GM12864 (cell line): ENCODE data around the gene RABL6.
"Not testable (repeated sequence)": the region's sequence is repeated elsewhere in the genome, so short reads cannot be mapped to it uniquely, and the experiment has no call there.

Experiments
- DNase-seq: peaks from one replicate; pipeline ENCODE4 v3.0.0-alpha.2; 2011; ENCODE audit warnings: low read depth
- H3K4me3 ChIP-seq: 2 replicates; pipeline ENCODE4 v1.5.1; 2011; ENCODE audit warnings: mild to moderate bottlenecking, low read depth, low read length, control low read depth
- TF ChIP-seq, protein P1 (sequence below): IDR thresholded peaks from 2 replicates; pipeline ENCODE4 v1.5.1; 2011; ENCODE audit warnings: low read depth, mild to moderate bottlenecking, moderate library complexity, low read length, control low read depth, inconsistent platforms; ENCODE audit errors: missing control alignments

Gene RABL6

DNA sequence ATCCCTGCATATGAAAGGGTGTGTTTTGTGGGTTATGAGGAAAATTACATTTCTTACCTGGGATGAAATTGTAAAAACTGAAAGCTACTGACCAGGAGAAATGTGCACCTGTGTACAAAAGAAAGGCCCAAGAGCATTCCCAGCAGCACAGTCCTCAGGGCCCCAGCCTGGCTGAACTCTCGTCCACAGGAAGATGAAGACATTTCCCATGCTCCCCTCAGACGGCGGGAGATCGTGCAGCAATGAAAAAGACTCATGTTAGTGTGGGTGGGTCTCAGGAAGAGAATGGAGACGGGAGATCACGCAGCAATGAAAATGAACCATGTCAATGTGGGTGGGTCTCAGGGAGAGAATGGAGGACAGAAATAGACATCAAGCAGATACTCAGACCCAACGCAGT is 30.8 kb upstream of the RABL6 start:
- DNase-seq = no peak
- H3K4me3 ChIP-seq = no peak overlapping the region
- TF ChIP-seq, protein P1, sequence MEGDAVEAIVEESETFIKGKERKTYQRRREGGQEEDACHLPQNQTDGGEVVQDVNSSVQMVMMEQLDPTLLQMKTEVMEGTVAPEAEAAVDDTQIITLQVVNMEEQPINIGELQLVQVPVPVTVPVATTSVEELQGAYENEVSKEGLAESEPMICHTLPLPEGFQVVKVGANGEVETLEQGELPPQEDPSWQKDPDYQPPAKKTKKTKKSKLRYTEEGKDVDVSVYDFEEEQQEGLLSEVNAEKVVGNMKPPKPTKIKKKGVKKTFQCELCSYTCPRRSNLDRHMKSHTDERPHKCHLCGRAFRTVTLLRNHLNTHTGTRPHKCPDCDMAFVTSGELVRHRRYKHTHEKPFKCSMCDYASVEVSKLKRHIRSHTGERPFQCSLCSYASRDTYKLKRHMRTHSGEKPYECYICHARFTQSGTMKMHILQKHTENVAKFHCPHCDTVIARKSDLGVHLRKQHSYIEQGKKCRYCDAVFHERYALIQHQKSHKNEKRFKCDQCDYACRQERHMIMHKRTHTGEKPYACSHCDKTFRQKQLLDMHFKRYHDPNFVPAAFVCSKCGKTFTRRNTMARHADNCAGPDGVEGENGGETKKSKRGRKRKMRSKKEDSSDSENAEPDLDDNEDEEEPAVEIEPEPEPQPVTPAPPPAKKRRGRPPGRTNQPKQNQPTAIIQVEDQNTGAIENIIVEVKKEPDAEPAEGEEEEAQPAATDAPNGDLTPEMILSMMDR = no peak

DNA sequence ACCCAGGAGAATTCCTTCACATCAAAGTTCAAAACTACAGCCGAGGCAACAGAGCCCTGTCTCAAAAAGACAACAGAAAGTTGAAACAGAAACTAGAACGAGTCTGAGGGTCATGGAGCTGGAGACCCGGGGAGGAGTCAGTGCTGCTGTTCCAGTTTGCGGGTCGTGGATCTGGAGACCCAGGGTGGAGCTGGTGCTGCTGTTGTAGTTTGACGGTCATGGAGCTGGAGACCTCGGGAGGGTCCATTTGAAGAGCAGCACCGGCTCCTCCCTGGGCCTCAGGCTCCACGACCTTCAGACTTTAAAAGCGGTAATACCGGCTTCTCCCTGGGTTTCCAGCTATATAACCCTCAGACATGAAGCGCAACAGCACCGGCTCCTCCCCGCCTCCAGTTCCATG is 30.4 kb upstream of the RABL6 start:
- TF ChIP-seq, protein P1 = no peak
- no peak overlapping the region for H3K4me3 ChIP-seq
- DNase-seq = no peak

DNA sequence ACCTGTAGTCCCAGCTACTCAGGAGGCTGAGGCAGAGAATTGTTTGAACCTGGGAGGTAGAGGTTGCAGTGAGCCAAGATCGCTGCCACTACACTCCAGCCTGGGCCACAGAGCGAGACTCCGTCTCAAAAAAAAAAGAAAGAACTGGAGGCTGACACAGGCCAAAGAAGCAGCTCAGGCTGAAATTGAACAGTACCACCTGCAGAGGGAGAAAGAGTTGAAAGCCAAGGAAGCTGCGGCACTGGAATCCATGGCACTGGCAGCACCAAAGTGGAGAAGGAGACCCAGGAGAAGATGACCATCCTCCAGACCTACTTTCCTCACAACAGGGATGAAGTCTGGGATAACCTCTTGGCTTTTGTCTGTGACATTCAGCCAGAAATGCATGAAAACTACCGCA is 27.9 kb upstream of the RABL6 start:
- no peak overlapping the region for H3K4me3 ChIP-seq
- DNase-seq = no peak
- TF ChIP-seq, protein P1 = no peak

DNA sequence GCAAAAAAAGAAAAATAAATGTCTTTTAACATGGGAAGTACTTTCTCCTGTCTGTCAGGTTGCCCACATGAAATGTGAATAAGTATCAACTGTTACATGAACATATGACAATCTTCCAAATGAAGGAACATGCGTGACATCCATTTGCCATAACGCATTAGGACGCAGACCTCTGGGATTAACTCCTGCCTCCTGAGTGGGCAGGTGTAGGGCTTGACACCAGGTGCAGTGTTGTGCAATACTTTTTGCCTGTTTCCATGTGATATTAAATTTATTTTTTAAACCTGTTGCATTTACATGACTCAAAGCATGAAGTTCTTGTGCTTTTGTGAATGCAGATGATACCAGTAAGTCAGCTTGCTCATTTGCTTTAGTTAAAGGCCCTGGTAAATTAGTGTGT is 25.3 kb upstream of the RABL6 start:
- TF ChIP-seq, protein P1 = no peak
- H3K4me3 ChIP-seq = no peak overlapping the region
- no peak for DNase-seq

DNA sequence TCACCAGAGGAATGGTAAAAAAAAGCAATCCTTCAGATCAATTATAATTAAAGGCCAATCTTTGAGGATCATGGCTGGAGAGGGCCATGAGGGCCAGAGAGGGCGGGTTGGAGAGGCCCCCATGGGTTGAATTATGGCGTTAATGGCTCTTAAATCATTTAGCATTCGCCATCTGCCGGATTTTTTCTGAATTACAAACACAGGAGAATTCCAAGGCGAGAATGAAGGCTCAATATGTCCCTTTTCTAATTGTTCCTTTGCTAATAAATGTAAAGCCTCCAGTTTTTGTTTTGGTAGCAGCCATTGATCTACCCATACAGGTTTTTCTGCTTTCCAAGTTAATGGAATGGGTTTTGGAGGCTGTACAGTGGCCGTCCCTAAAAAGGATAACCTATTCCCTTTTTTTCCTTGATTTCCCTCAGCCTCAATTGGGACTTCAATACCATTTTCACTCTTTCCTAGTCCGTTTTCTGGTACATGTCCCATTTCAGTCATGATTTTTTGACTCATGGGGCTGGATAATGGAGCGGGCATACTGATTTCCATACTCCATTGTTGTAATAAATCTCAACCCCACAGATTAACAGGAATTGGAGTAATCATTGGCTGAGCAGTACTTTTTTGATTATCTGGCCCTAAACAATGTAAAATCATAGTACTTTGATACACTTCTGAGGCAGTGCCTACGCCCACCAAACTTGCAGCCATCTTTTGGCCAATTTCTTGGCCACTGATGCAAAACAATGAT is 23.3 kb upstream of the RABL6 start:
- TF ChIP-seq, protein P1 = peak; percentile 29
- no peak overlapping the region for H3K4me3 ChIP-seq
- DNase-seq = no peak

DNA sequence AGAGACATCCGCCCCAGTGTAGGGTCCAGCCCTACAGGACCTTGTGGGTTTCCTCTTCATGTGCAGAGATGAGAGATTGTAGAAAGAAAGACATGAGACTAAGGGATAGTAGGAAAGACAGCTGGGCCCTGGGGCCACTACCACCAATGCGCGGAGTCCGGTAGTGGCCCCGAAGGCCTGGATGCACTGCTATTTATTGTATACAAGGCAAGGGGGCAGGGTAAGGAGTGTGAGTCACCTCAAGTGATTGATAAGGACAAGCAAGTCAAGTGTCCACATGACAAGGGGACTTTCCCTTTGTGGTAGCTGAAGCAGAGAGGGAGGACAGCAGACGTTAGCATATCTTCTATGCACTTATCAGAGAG is 22.8 kb upstream of the RABL6 start:
- TF ChIP-seq, protein P1 = no peak
- no peak overlapping the region for H3K4me3 ChIP-seq
- no peak for DNase-seq

DNA sequence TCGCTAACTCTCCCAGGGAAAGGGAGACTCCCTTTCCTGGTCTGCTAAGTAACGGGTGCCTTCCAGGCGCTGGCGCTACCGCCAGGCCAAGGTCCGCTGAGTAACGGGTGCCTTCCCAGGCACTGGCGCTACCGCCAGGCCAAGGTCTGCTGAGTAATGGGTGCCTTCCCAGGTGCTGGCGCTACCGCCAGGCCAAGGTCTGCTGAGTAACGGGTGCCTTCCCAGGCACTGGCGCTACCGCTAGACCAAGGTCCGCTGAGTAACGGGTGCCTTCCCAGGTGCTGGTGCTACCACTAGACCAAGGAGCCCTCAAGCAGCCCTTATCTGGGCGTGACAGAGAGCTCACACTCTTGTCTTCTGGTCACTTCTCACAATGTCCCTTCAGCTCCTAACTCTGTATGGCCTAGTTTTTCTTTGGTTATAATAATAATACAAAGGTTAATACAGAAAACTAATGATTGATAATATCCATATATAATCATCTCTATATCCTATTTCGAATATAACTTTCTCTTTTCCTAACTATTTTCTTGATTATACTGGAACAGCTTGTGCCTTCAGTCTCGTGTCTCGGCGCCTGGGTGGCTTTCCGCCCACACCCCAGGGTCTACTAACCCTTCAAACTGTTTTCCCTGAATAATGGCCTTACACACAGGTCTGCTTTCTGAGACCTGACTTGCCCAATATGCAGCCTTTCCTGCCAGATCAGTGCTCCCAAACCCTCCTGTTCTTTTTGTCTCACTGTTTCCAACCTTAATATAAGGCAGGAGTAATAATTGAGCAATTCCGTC is 22.0 kb upstream of the RABL6 start:
- not testable (repeated sequence) for DNase-seq, H3K4me3 ChIP-seq
